ENCODE measurements around the gene TMEM247. TPM values are rescaled to one million over a fixed set of nuclear protein-coding genes. Genes with fewer than 3 reads are reported as not detected.

The TMEM247 gene
- total RNA-seq, 4 donors from 2014 or later, result not detected

- 84 to 85% methylated on average over 7 of the region's 7 CpGs for WGBS, 2 donors
- TF ChIP-seq POLR2A (IDR thresholded peaks at IDR 0.05) (no peak), CTCF (IDR thresholded peaks at IDR 0.05) (no peak)
- no peak overlapping the region for H3K4me3 ChIP-seq (ENCODE audit: low read depth, poor library complexity, severe bottlenecking)
- no peak for DNase-seq (ENCODE audit: low spot score in 2 of 2)
- intact Hi-C loops (cut with DNase I; ENCODE audit: low total_unique reads), result no loop called here
Measured at GRCh38 chr2:46530639-46531038, 51.3 kb downstream of the TMEM247 start.

- DNase-seq (ENCODE audit: low spot score in 2 of 2), result no peak
- intact Hi-C loops (cut with DNase I; ENCODE audit: low total_unique reads), result no loop called here
- no peak overlapping the region for H3K4me3 ChIP-seq (ENCODE audit: low read depth, poor library complexity, severe bottlenecking)
- TF ChIP-seq CTCF (IDR thresholded peaks at IDR 0.05) (no peak), POLR2A (IDR thresholded peaks at IDR 0.05) (no peak)
Measured at GRCh38 chr2:46531863-46532262, 52.5 kb downstream of the TMEM247 start.

Other genes starting within 250 kb of the TMEM247 start
- 100 to 1,000 TPM; 126 to 249 (median 148) TPM for gene EPAS1, start 182.2 kb upstream of the TMEM247 start, total RNA-seq
- gene RHOQ, start 62.9 kb downstream of the TMEM247 start, total RNA-seq, result 10 to 100 TPM; 29.5 to 46.8 (median 38.9) TPM
- gene ATP6V1E2, start 63.0 kb downstream of the TMEM247 start, total RNA-seq, result 10 to 100 TPM in 1 of 4 donors, 1 to 10 TPM in 3; 2.9 to 10.1 (median 6.6) TPM
- 10 to 100 TPM in 3 of 4 donors, 1 to 10 TPM in 1; 7.9 to 17.4 (median 12.9) TPM for gene PIGF, start 137.5 kb downstream of the TMEM247 start, total RNA-seq
- 10 to 100 TPM; 11.9 to 16.9 (median 14.3) TPM for gene CRIPT, start 137.7 kb downstream of the TMEM247 start, total RNA-seq
- gene SOCS5, start 219.7 kb downstream of the TMEM247 start, total RNA-seq, result 10 to 100 TPM; 12.9 to 22.6 (median 15.2) TPM